Stimulated activated CD4-positive, alpha-beta T cell treated with anti-CD3 and anti-CD28 coated beads, Interleukin-1b, Interleukin-23, amount 100 ng/mL, for 1 hour (primary cell): ENCODE results near the gene RERE.
A peak's percentile ranks its signal among the peaks of the same experiment; 100 is the strongest.

Source experiments
- DNase-seq, 2 donors: peaks; one replicate each; pipeline ENCODE4 v3.0.0-alpha.2; 2020; ENCODE audit warnings: low read depth in 2 of 2

Gene RERE

GRCh38 chr1:8334106-8334851 is 483.2 kb downstream of the RERE start:
- no peak for DNase-seq

GRCh38 chr1:8333246-8333987 is 484.0 kb downstream of the RERE start:
- no peak for DNase-seq

GRCh38 chr1:8332806-8333205 is 484.6 kb downstream of the RERE start:
- no peak for DNase-seq

DNA sequence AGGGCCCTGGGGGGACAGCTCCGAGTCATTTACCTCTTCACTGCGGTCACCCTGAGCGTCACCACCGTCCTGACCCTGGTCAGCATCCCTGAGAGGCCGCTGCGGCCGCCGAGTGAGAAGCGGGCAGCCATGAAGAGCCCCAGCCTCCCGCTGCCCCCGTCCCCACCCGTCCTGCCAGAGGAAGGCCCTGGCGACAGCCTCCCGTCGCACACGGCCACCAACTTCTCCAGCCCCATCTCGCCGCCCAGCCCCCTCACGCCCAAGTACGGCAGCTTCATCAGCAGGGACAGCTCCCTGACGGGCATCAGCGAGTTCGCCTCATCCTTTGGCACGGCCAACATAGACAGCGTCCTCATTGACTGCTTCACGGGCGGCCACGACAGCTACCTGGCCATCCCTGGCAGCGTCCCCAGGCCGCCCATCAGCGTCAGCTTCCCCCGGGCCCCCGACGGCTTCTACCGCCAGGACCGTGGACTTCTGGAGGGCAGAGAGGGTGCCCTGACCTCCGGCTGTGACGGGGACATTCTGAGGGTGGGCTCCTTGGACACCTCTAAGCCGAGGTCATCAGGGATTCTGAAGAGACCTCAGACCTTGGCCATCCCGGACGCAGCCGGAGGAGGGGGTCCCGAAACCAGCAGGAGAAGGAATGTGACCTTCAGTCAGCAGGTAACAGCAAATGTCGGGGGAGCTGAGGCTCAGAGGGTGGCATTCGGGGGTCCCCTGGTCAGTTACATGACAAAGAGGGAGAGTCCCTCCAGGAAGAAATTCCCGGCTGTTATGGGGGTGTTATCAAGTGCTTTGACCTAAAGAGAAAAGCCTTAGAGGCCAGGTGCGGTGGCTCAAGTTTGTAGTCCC is 486.9 kb downstream of the RERE start:
- no peak for DNase-seq

- DNase-seq: no peak
Measured at GRCh38 chr1:8329858-8330257, 487.6 kb downstream of the RERE start.

GRCh38 chr1:8329439-8329838 is 488.0 kb downstream of the RERE start:
- no peak for DNase-seq

- DNase-seq: no peak
Measured at GRCh38 chr1:8328271-8328670, 489.2 kb downstream of the RERE start.

GRCh38 chr1:8326265-8326664 is 491.2 kb downstream of the RERE start:
- no peak for DNase-seq

DNA sequence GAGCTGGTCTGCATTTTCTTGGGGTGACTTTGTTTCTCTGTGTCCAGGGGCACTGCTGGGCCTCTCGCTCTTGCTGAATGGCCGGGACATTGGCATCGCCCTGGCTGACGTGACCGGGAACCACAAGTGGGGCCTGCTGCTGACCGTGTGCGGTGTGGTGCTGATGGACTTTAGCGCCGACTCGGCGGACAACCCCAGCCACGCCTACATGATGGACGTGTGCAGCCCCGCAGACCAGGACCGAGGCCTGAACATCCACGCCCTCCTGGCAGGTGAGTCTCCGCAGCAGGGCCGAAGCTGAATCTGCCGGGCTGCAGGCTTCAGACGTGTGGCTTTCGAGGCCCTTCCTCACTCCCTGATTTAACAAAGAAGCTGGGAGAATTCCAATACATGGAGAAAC is 491.7 kb downstream of the RERE start:
- DNase-seq: no peak

- no peak for DNase-seq
Measured at GRCh38 chr1:8324176-8324810, 493.1 kb downstream of the RERE start.

GRCh38 chr1:8323706-8324105 is 493.7 kb downstream of the RERE start:
- DNase-seq: no peak

DNA sequence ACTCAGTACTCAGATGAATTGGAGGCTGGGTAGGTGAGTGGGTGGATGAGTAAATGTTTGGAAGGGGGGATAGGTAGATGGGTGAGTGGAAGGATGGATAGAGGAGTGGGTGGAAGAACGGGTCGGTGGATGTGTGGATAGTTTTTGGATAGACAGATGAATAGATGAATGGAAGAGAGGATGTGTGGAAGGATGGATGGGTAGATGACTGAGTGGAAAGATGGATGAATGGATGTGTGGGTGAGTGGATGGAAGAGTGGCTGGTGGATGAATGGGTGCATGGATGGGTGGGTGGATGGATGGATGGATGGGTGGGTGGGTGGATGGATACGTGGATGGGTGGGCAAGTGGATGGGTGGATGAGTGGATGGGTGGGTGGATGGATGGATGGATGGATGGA is 495.8 kb downstream of the RERE start:
- DNase-seq: no peak

GRCh38 chr1:8318436-8318835 is 499.0 kb downstream of the RERE start:
- no peak for DNase-seq

DNA sequence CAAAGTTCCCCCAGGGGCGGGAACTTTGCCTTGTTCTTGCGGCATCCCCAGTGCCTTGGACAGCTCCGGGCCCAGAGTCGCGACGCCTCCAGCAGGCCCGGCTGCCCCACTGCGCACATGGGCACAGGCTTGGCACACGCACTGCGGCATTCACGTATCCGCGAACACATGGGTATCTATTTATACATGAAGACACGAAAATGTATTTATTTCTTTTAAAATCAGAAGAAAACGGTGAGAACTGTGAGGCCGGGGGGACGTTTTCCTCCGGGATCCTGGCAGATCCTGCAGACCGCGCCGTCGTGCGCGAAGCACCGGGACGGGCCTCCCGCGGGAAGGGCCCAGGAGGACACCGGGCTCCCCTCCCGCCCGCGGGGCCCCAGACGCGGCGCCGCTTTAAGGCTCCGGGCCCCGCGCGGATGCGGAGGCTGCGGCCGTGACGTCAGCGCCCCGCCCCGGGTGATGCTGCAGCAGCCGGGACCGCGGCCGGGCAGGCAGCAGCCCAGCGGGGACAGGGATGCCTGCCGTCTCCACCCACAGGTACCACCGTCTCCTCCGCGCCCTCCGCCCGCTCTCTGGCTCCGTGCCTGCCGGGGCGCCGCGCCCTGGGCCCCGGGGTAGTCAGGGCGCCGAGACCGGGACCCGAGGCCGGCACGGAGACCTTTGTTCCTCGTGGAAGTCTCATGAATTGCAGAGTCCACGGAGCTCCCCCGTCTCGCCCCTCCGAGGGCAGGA is 499.6 kb downstream of the RERE start, which contains the start of gene SLC45A1:
TSS of gene SLC45A1 (plus strand) at position 468 of the 735 bp plus-strand sequence. CDS start 6,216 bp downstream, outside the sequence.
- DNase-seq: peak; percentile 58 to 67

DNA sequence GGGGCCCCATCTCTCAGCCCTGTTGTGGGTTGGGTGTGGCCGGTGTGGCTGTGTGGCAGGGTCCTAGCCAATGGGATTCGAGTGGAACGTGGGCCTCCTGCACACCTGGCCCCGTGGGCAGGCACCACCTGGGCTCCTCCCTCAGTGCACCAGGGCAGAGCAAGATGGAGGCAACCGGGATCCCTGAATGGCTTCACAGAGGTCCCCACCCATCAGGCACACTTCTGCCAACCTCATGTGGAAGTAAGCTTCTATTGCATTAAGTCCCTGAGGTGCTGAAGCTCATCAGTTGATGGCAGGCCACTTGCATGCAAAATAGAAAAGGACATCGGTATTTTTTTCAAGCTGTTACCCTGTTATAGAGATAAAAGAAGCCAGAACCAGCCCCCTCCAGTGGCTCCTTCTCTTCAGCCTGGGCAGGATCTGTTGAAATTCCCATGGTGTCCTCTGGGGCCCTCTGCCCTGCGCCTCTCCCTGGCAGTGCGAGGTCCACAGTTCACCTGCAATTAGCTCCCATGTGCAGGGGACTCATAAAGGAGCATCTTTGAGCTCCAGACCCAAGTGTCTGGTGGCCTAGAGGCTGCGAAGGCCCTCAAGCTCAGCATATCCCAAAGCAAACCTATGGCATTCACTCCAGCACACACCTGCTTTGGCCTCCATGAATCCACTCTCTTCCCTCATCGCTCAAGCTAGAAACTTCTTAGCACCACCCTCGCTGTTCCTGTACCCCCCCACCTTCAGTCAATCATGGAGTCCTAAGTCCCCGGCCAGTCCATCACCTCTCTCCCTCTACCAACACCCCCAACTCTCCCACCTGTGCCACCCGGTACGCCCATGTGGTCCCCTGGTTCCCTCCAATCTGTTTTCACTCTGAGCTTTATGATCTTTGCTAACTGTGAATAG is 501.6 kb downstream of the RERE start:
- no peak for DNase-seq

DNA sequence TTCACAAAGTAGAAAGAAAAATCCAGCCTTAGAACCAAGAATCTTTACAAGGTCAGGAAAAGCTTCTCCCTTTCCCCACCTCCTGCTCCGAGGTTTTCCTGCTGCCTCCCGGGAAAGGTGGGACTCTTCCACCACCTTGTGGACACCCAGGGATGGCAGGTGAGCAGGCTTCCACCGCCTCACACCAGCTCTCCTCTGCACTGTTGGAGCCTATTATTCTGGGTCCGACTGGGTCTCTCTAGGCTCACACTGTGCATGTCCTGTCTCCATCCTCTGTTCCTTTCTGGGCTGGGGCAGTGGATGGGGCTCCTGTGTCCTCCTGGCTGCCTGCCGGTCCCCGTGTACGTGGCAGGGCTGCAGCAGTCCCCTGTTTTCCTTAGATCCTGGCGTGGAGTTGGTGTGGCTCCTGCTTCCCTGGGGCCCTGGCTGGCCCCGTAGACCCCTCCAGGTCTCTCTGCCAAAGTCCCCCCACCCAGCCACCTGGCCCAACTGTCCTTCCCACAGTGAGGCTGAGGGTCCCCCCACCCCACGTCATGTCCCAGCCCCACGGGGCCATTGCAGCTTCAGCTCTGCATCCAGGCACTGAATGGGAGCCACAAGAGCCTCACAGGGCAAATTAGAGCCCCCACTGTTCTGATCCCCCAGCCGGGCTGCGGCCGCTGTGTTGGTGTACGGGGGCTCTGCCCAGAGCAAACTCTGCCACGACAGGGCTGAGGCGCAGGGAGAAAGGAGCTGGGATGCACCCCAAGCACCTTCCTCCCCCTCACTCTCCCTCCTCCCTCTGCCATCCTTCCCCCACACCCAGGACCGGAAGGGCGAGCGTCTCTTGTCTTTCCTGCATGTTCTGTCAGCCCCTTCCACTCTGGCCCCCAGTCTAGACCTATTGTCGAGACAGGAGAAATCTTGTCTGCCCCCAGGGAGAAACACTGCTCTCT is 502.8 kb downstream of the RERE start:
- peak in 1 of 2 donors; percentile 14 for DNase-seq

DNA sequence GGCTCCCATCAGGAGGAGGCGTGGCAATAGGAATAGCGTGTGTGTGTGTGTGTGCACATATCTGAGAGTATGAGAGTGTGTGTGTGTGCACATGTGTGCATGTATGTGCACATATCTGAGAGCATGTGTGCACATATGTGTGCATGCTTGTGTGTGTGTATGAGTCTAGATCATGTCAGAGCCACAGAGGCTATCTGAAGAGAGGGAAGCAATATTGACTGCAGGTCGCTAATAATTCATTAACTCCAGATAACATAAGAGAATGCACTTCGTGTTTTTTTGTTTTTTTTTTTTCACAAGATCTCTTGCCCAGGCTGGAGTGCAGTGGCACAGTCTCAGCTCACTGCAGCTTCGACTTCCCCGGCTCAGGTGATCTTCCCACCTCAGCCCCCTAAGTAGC is 504.2 kb downstream of the RERE start:
- DNase-seq: no peak

GRCh38 chr1:8312235-8313218 is 504.9 kb downstream of the RERE start:
- no peak for DNase-seq
